ENCODE results near the gene UBR4.

The UBR4 gene

GRCh38 chr1:19040010-19040680, 169.9 kb downstream of the UBR4 start:
- no peak overlapping the region for H3K27ac ChIP-seq
- no peak for TF ChIP-seq CTCF (conservative IDR thresholded peaks at IDR 0.05)

- no peak overlapping the region for H3K27ac ChIP-seq
- no peak for TF ChIP-seq CTCF (conservative IDR thresholded peaks at IDR 0.05)
Observed at GRCh38 chr1:19038732-19039131, 171.3 kb downstream of the UBR4 start.

- no peak for TF ChIP-seq CTCF (conservative IDR thresholded peaks at IDR 0.05)
- no peak overlapping the region for H3K27ac ChIP-seq
Observed at GRCh38 chr1:19038096-19038495, 172.0 kb downstream of the UBR4 start.

- no peak overlapping the region for H3K27ac ChIP-seq
- no peak for TF ChIP-seq CTCF (conservative IDR thresholded peaks at IDR 0.05)
Observed at GRCh38 chr1:19037659-19038058, 172.4 kb downstream of the UBR4 start.

- TF ChIP-seq CTCF (conservative IDR thresholded peaks at IDR 0.05): no peak
- H3K27ac ChIP-seq: no peak overlapping the region
Observed at GRCh38 chr1:19036813-19037605, 173.1 kb downstream of the UBR4 start.

- no peak overlapping the region for H3K27ac ChIP-seq
- no peak for TF ChIP-seq CTCF (conservative IDR thresholded peaks at IDR 0.05)
Observed at GRCh38 chr1:19036041-19036812, 173.8 kb downstream of the UBR4 start.

- no peak overlapping the region for H3K27ac ChIP-seq
- no peak for TF ChIP-seq CTCF (conservative IDR thresholded peaks at IDR 0.05)
Observed at GRCh38 chr1:19035377-19036040, 174.6 kb downstream of the UBR4 start.

All from VCaP (cell line).